DND-41 (cell line): Measurements from ENCODE around the gene CHRNE.

Source experiments
- ATAC-seq: fragments of 200-7000 bp; cut with Tn5 transposase; 3 replicates; pipeline ENCODE4 v1.9.1; 2021; ENCODE audit warnings: low read depth; ENCODE audit not compliant: insufficient read depth
- DNase-seq: peaks from one replicate; pipeline ENCODE4 v3.0.0-alpha.2; 2020
- H2AFZ ChIP-seq: 2 replicates; pipeline ENCODE4 v1.6.0; 2012; ENCODE audit warnings: low read depth, low read length
- H3K27ac ChIP-seq: 2 replicates; pipeline ENCODE4 v1.5.1; 2012; ENCODE audit warnings: low read length, inconsistent platforms
- H3K27me3 ChIP-seq: fragments of 200-600 bp; sonication (generic); 2 replicates; pipeline ENCODE4 v1.6.0; 2012; ENCODE audit warnings: low read length, mild to moderate bottlenecking, inconsistent platforms; ENCODE audit not compliant: insufficient read depth, poor library complexity
- H3K36me3 ChIP-seq: 2 replicates; pipeline ENCODE4 v1.5.1; 2012; ENCODE audit warnings: low read length, inconsistent platforms; ENCODE audit not compliant: insufficient read depth
- H3K4me1 ChIP-seq: 2 replicates; pipeline ENCODE4 v1.5.1; 2012; ENCODE audit warnings: mild to moderate bottlenecking, low read length; ENCODE audit not compliant: insufficient read depth
- H3K4me2 ChIP-seq: 2 replicates; pipeline ENCODE4 v1.6.0; 2012; ENCODE audit warnings: mild to moderate bottlenecking, moderate library complexity, low read length, inconsistent platforms; ENCODE audit not compliant: insufficient read depth
- H3K4me3 ChIP-seq, 2 experiments: fragments of 200-600 bp in 1 of 2; shearing (Covaris generic) in 1 of 2; 2 replicates each; pipeline ENCODE4 v1.5.1; 2012 to 2016; ENCODE audit warnings: inconsistent platforms in 2 of 2, low read length in 2 of 2, mild to moderate bottlenecking in 2 of 2, low read depth in 1 of 2, moderate library complexity in 1 of 2
- H3K79me2 ChIP-seq: 2 replicates; pipeline ENCODE4 v1.6.0; 2012; ENCODE audit warnings: low read length, inconsistent platforms; ENCODE audit not compliant: insufficient read depth
- H3K9ac ChIP-seq: 2 replicates; pipeline ENCODE4 v1.6.0; 2012; ENCODE audit warnings: low read depth, mild to moderate bottlenecking, inconsistent platforms, low read length, moderate library complexity
- H3K9me3 ChIP-seq: 2 replicates; pipeline ENCODE4 v1.5.1; 2012; ENCODE audit warnings: low read length, moderate library complexity, mild to moderate bottlenecking, inconsistent platforms; ENCODE audit not compliant: insufficient read depth, severe bottlenecking
- H4K20me1 ChIP-seq: 2 replicates; pipeline ENCODE4 v1.6.0; 2012; ENCODE audit warnings: low read length; ENCODE audit not compliant: insufficient read depth
- CTCF ChIP-seq: IDR thresholded peaks from 2 replicates; pipeline ENCODE4 v1.5.1; 2012; ENCODE audit warnings: borderline replicate concordance, low read length, moderate library complexity, mild to moderate bottlenecking; ENCODE audit not compliant: poor library complexity, severe bottlenecking; ENCODE audit errors: extremely low read depth
- EZH2 ChIP-seq: IDR thresholded peaks from 3 replicates; pipeline ENCODE4 v1.6.1; 2012; ENCODE audit warnings: borderline replicate concordance, low read depth, mild to moderate bottlenecking, moderate library complexity, low read length, inconsistent platforms; ENCODE audit not compliant: severe bottlenecking

Gene CHRNE

GRCh38 chr17:4863321-4863720 lies 39.6 kb downstream of the CHRNE start:
- DNase-seq (no peak), ATAC-seq (no peak)
- H3K9me3 ChIP-seq, result no peaks in the 10 kb centered on the region
- peaks cover 16% of the 10 kb centered on the region for H3K36me3 ChIP-seq
- H2AFZ ChIP-seq, result no peak overlapping the region
- no peak for TF ChIP-seq CTCF
- no peak for TF ChIP-seq EZH2
- H3K4me1 ChIP-seq, result no peaks in the 10 kb centered on the region
- H3K79me2 ChIP-seq, result peaks cover 12% of the 10 kb centered on the region; the same call in 1 of the 2 replicates
- no peaks in the 10 kb centered on the region for H3K27me3 ChIP-seq
- peaks cover 48% of the 10 kb centered on the region for H4K20me1 ChIP-seq
- H3K27ac ChIP-seq, result no peak overlapping the region
- H3K4me3 ChIP-seq, result no peak overlapping the region
- H3K4me2 ChIP-seq, result no peak overlapping the region
- H3K9ac ChIP-seq, result no peak overlapping the region

- DNase-seq (no peak), ATAC-seq (no peak)
- Histone ChIP-seq H3K9me3 (no peaks in the 10 kb centered on the region), H3K27me3 (no peaks in the 10 kb centered on the region), H3K4me3 (no peak overlapping the region), H3K9ac (no peak overlapping the region), H3K79me2 (peaks cover 12% of the 10 kb centered on the region; the same call in 1 of the 2 replicates), H3K4me2 (no peak overlapping the region), H3K36me3 (peaks cover 16% of the 10 kb centered on the region), H2AFZ (no peak overlapping the region), H3K27ac (no peak overlapping the region), H4K20me1 (peaks cover 53% of the 10 kb centered on the region), H3K4me1 (no peaks in the 10 kb centered on the region)
- TF ChIP-seq CTCF (no peak), EZH2 (no peak)
These were observed 40.2 kb downstream of the CHRNE start for GRCh38 chr17:4862720-4863119.

- no peaks in the 10 kb centered on the region for H3K9me3 ChIP-seq
- DNase-seq (no peak), ATAC-seq (no peak)
- H3K9ac ChIP-seq, result no peak overlapping the region
- peaks cover 70% of the 10 kb centered on the region for H4K20me1 ChIP-seq
- H3K79me2 ChIP-seq, result peaks cover 24% of the 10 kb centered on the region; the same call in 1 of the 2 replicates
- no peak for TF ChIP-seq CTCF
- TF ChIP-seq EZH2, result no peak
- H3K36me3 ChIP-seq, result peaks cover 23% of the 10 kb centered on the region
- H3K4me3 ChIP-seq, result no peak overlapping the region
- no peak overlapping the region for H2AFZ ChIP-seq
- no peak overlapping the region for H3K4me2 ChIP-seq
- H3K4me1 ChIP-seq, result no peaks in the 10 kb centered on the region
- no peak overlapping the region for H3K27ac ChIP-seq
- no peaks in the 10 kb centered on the region for H3K27me3 ChIP-seq
These were observed 41.8 kb downstream of the CHRNE start for GRCh38 chr17:4861052-4861451.

GRCh38 chr17:4860651-4861050 lies 42.2 kb downstream of the CHRNE start:
- no peak overlapping the region for H3K4me3 ChIP-seq
- H3K79me2 ChIP-seq, result peaks cover 25% of the 10 kb centered on the region; the same call in 1 of the 2 replicates
- peaks cover 24% of the 10 kb centered on the region for H3K36me3 ChIP-seq
- H3K9ac ChIP-seq, result no peak overlapping the region
- no peak for DNase-seq
- H3K27ac ChIP-seq, result no peak overlapping the region
- no peaks in the 10 kb centered on the region for H3K27me3 ChIP-seq
- no peak for ATAC-seq
- H4K20me1 ChIP-seq, result peaks cover 70% of the 10 kb centered on the region
- TF ChIP-seq EZH2 (no peak), CTCF (no peak)
- no peak overlapping the region for H3K4me2 ChIP-seq
- no peaks in the 10 kb centered on the region for H3K4me1 ChIP-seq
- H2AFZ ChIP-seq, result no peak overlapping the region
- H3K9me3 ChIP-seq, result no peaks in the 10 kb centered on the region
